GM23338 (cell line): ENCODE data around the gene WNK2. TPM values are rescaled to one million over a fixed set of nuclear protein-coding genes. Genes with fewer than 3 reads are reported as not detected.

ENCODE experiments used
- ATAC-seq: fragments of 200-7000 bp; cut with Tn5 transposase; 3 replicates; pipeline ENCODE4 v1.9.1; 2020
- DNase-seq: peaks from one replicate; pipeline ENCODE4 v3.0.0-alpha.2; 2015; ENCODE audit warnings: low spot score
- H2AFZ ChIP-seq: fragments of 200-600 bp; sonication (generic); 2 replicates; pipeline ENCODE4 v1.8.0; 2016; ENCODE audit warnings: antibody characterized with exemption, mild to moderate bottlenecking, moderate library complexity
- H3F3A ChIP-seq: fragments of 200-600 bp; sonication (generic); replicated peaks from 2 replicates; pipeline ENCODE4 v1.8.0; 2017; ENCODE audit warnings: antibody characterized with exemption, mixed run types, low read depth
- H3K27ac ChIP-seq: fragments of 200-600 bp; sonication (generic); 2 replicates; pipeline ENCODE4 v1.6.1; 2016; ENCODE audit warnings: low read depth
- H3K27me3 ChIP-seq: fragments of 200-600 bp; sonication (generic); 2 replicates; pipeline ENCODE4 v1.8.0; 2016; ENCODE audit warnings: mild to moderate bottlenecking, mixed run types, moderate library complexity; ENCODE audit not compliant: insufficient read depth
- H3K36me3 ChIP-seq: fragments of 200-600 bp; sonication (generic); 2 replicates; pipeline ENCODE4 v1.8.0; 2016; ENCODE audit warnings: mild to moderate bottlenecking; ENCODE audit not compliant: insufficient read depth
- H3K4me1 ChIP-seq: fragments of 200-600 bp; sonication (generic); 2 replicates; pipeline ENCODE4 v1.8.0; 2016; ENCODE audit warnings: mild to moderate bottlenecking, moderate library complexity; ENCODE audit not compliant: insufficient read depth
- H3K4me2 ChIP-seq: fragments of 200-600 bp; sonication (generic); 2 replicates; pipeline ENCODE4 v1.7.1; 2017; ENCODE audit warnings: mixed run types
- H3K4me3 ChIP-seq: fragments of 200-600 bp; sonication (generic); 2 replicates; pipeline ENCODE4 v1.6.1; 2016; ENCODE audit warnings: mixed run types
- H3K79me2 ChIP-seq: fragments of 200-600 bp; sonication (generic); replicated peaks from 2 replicates; pipeline ENCODE4 v1.8.0; 2017; ENCODE audit warnings: mild to moderate bottlenecking; ENCODE audit not compliant: insufficient read depth
- H3K9me2 ChIP-seq: fragments of 200-600 bp; sonication (generic); 2 replicates; pipeline ENCODE4 v1.8.0; 2017; ENCODE audit not compliant: insufficient read depth
- H4K20me1 ChIP-seq: fragments of 200-600 bp; sonication (generic); replicated peaks from 2 replicates; pipeline ENCODE4 v1.8.0; 2017; ENCODE audit warnings: mild to moderate bottlenecking; ENCODE audit not compliant: insufficient read depth
- H3K27ac Mint-ChIP-seq: 2 replicates; pipeline ENCODE4 v1.8.0; 2020; ENCODE audit warnings: inconsistent platforms, mild to moderate bottlenecking, moderate library complexity, mixed read lengths
- H3K27me3 Mint-ChIP-seq: 3 replicates; pipeline ENCODE4 v1.8.0; 2022; ENCODE audit warnings: low read depth, mild to moderate bottlenecking, moderate library complexity, mixed read lengths, inconsistent platforms; ENCODE audit not compliant: insufficient read depth, poor library complexity
- H3K36me3 Mint-ChIP-seq: 3 replicates; pipeline ENCODE4 v1.8.0; 2021; ENCODE audit warnings: low read depth, mild to moderate bottlenecking, inconsistent platforms, moderate library complexity, mixed read lengths
- H3K4me1 Mint-ChIP-seq: 3 replicates; pipeline ENCODE4 v1.8.0; 2020; ENCODE audit warnings: mild to moderate bottlenecking, inconsistent platforms, mixed read lengths
- H3K4me3 Mint-ChIP-seq: 3 replicates; pipeline ENCODE4 v1.8.0; 2021; ENCODE audit warnings: moderate library complexity, mild to moderate bottlenecking, inconsistent platforms, mixed read lengths
- H3K9me3 Mint-ChIP-seq: 3 replicates; pipeline ENCODE4 v1.8.0; 2020; ENCODE audit warnings: moderate library complexity, mild to moderate bottlenecking, inconsistent platforms, mixed read lengths
- CREB1 ChIP-seq: fragments of 250-450 bp; sonication (Bioruptor Pico); IDR thresholded peaks from 2 replicates; pipeline ENCODE4 v1.5.0; 2020; ENCODE audit warnings: low read depth, mild to moderate bottlenecking, moderate library complexity
- EZH2 ChIP-seq: fragments of 200-600 bp; sonication (generic); IDR thresholded peaks from one replicate; pipeline ENCODE4 v1.8.0; 2017; ENCODE audit warnings: antibody characterized with exemption, mild to moderate bottlenecking, low read depth; ENCODE audit not compliant: unreplicated experiment
- EZH2phosphoT487 ChIP-seq: fragments of 200-600 bp; sonication (generic); IDR thresholded peaks from one replicate; pipeline ENCODE4 v1.8.1; 2018; ENCODE audit warnings: antibody characterized with exemption; ENCODE audit not compliant: unreplicated experiment
- JUNB ChIP-seq: IDR thresholded peaks from one replicate; pipeline ENCODE4 v1.6.1; 2016; ENCODE audit warnings: antibody characterized with exemption; ENCODE audit not compliant: unreplicated experiment
- STAT1 ChIP-seq: IDR thresholded peaks from one replicate; pipeline ENCODE4 v1.6.1; 2016; ENCODE audit warnings: antibody characterized with exemption; ENCODE audit not compliant: unreplicated experiment
- ZNF114 ChIP-seq: fragments of 250-450 bp; sonication (Bioruptor Pico); IDR thresholded peaks from 2 replicates; pipeline ENCODE4 v1.5.0; 2020; ENCODE audit warnings: mild to moderate bottlenecking, moderate library complexity
- ZNF331 ChIP-seq: fragments of 250-450 bp; sonication (Bioruptor Pico); IDR thresholded peaks from 2 replicates; pipeline ENCODE4 v1.5.0; 2020; ENCODE audit warnings: low read depth, mild to moderate bottlenecking, moderate library complexity
- polyA plus RNA-seq: library from polyadenylated mRNA; unstranded; fragments of >200 nt; fragmentation: Nextera tagmentation; extraction: Ambion mirVana; gene quantifications from 2 replicates; pipeline ENCODE4 v1.2.1, GENCODE V29; 2016
- total RNA-seq: library from RNA; depleted of rRNA; stranded (reverse); fragments of >200 nt; shearing (Covaris generic); gene quantifications from 2 replicates; pipeline ENCODE4 v1.2.3, GENCODE V29; 2014
- TF ChIP-seq, protein P1 (sequence below): IDR thresholded peaks from one replicate; pipeline ENCODE4 v1.6.1; 2018; ENCODE audit warnings: antibody characterized with exemption; ENCODE audit not compliant: unreplicated experiment
- TF ChIP-seq, protein P2 (sequence below): fragments of 250-450 bp; sonication (Bioruptor Pico); IDR thresholded peaks from 2 replicates; pipeline ENCODE4 v1.5.0; 2020; ENCODE audit warnings: mild to moderate bottlenecking, moderate library complexity

The WNK2 gene
- total and polyA plus RNA-seq, 2 experiments from 2014 or later: 56.4 to 102 TPM

DNA sequence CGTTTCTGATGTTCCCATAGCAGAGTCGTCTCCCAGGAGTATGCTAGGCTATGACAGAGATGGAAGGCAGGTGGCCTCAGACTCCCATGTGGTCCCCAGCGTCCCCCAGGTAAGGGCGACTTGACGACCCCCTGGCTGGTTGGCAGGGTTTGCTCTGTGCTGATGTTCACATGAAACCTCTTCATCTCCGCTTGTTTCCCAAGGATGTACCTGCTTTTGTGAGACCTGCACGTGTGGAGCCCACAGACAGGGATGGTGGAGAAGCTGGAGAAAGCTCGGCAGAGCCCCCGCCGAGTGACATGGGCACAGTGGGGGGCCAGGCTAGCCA is 108.3 kb downstream of the WNK2 start:
- Mint-ChIP-seq H3K4me1 (peaks cover 6% of the 10 kb centered on the region; the same call in 1 of the 3 replicates), H3K9me3 (no peaks in the 10 kb centered on the region), H3K4me3 (no peak overlapping the region), H3K27me3 (peaks cover 7% of the 10 kb centered on the region), H3K36me3 (peaks cover 3% of the 10 kb centered on the region; the same call in 2 of the 3 replicates), H3K27ac (no peak overlapping the region)
- no peak for DNase-seq
- Histone ChIP-seq H3K4me3 (no peak overlapping the region), H2AFZ (no peak overlapping the region), H3K27me3 (no peaks in the 10 kb centered on the region), H3K79me2 (no peaks in the 10 kb centered on the region), H3F3A (no peaks in the 10 kb centered on the region), H3K4me2 (no peak overlapping the region), H3K4me1 (no peaks in the 10 kb centered on the region), H4K20me1 (peaks cover 4% of the 10 kb centered on the region; the same call in 1 of the 2 replicates), H3K36me3 (no peaks in the 10 kb centered on the region), H3K9me2 (no peaks in the 10 kb centered on the region), H3K27ac (no peak overlapping the region)
- ATAC-seq: no peak
- no peak for TF ChIP-seq EZH2
- no peak for TF ChIP-seq JUNB
- TF ChIP-seq ZNF331 (CRISPR knock-in tag): no peak
- TF ChIP-seq, protein P1, sequence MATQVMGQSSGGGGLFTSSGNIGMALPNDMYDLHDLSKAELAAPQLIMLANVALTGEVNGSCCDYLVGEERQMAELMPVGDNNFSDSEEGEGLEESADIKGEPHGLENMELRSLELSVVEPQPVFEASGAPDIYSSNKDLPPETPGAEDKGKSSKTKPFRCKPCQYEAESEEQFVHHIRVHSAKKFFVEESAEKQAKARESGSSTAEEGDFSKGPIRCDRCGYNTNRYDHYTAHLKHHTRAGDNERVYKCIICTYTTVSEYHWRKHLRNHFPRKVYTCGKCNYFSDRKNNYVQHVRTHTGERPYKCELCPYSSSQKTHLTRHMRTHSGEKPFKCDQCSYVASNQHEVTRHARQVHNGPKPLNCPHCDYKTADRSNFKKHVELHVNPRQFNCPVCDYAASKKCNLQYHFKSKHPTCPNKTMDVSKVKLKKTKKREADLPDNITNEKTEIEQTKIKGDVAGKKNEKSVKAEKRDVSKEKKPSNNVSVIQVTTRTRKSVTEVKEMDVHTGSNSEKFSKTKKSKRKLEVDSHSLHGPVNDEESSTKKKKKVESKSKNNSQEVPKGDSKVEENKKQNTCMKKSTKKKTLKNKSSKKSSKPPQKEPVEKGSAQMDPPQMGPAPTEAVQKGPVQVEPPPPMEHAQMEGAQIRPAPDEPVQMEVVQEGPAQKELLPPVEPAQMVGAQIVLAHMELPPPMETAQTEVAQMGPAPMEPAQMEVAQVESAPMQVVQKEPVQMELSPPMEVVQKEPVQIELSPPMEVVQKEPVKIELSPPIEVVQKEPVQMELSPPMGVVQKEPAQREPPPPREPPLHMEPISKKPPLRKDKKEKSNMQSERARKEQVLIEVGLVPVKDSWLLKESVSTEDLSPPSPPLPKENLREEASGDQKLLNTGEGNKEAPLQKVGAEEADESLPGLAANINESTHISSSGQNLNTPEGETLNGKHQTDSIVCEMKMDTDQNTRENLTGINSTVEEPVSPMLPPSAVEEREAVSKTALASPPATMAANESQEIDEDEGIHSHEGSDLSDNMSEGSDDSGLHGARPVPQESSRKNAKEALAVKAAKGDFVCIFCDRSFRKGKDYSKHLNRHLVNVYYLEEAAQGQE: no peak
- no peak for TF ChIP-seq STAT1

DNA sequence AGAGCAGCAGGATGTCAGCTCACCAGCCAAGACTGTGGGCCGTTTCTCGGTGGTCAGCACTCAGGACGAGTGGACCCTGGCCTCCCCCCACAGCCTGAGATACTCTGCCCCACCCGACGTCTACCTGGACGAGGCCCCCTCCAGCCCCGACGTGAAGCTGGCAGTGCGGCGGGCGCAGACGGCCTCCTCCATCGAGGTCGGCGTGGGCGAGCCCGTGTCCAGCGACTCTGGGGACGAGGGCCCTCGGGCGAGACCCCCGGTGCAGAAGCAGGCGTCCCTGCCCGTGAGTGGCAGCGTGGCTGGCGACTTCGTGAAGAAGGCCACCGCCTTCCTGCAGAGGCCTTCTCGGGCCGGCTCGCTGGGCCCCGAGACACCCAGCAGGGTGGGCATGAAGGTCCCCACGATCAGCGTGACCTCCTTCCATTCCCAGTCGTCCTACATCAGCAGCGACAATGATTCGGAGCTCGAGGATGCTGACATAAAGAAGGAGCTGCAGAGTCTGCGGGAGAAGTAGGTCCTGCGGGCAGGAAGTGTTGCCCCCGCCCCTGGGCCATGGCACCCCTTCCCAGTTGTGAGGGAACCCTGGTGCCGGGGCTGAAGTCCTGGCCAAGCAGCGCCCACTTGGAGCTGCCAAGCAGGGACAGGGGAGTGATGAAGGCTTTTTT is 108.9 kb downstream of the WNK2 start:
- no peaks in the 10 kb centered on the region for H3K9me2 ChIP-seq
- no peak overlapping the region for H3K27ac ChIP-seq
- no peaks in the 10 kb centered on the region for H3K27me3 ChIP-seq
- Mint-ChIP-seq H3K4me1 (peaks cover 10% of the 10 kb centered on the region; the same call in 1 of the 3 replicates), H3K9me3 (no peaks in the 10 kb centered on the region), H3K27ac (no peak overlapping the region), H3K36me3 (peaks cover 3% of the 10 kb centered on the region; the same call in 2 of the 3 replicates), H3K27me3 (peaks cover 7% of the 10 kb centered on the region), H3K4me3 (no peak overlapping the region)
- no peak overlapping the region for H2AFZ ChIP-seq
- no peaks in the 10 kb centered on the region for H3F3A ChIP-seq
- H3K4me1 ChIP-seq: no peaks in the 10 kb centered on the region
- no peak overlapping the region for H3K4me3 ChIP-seq
- no peaks in the 10 kb centered on the region for H3K79me2 ChIP-seq
- TF ChIP-seq CREB1 (no peak), EZH2phosphoT487 (no peak), ZNF114 (CRISPR knock-in tag) (no peak)
- TF ChIP-seq, protein P2, sequence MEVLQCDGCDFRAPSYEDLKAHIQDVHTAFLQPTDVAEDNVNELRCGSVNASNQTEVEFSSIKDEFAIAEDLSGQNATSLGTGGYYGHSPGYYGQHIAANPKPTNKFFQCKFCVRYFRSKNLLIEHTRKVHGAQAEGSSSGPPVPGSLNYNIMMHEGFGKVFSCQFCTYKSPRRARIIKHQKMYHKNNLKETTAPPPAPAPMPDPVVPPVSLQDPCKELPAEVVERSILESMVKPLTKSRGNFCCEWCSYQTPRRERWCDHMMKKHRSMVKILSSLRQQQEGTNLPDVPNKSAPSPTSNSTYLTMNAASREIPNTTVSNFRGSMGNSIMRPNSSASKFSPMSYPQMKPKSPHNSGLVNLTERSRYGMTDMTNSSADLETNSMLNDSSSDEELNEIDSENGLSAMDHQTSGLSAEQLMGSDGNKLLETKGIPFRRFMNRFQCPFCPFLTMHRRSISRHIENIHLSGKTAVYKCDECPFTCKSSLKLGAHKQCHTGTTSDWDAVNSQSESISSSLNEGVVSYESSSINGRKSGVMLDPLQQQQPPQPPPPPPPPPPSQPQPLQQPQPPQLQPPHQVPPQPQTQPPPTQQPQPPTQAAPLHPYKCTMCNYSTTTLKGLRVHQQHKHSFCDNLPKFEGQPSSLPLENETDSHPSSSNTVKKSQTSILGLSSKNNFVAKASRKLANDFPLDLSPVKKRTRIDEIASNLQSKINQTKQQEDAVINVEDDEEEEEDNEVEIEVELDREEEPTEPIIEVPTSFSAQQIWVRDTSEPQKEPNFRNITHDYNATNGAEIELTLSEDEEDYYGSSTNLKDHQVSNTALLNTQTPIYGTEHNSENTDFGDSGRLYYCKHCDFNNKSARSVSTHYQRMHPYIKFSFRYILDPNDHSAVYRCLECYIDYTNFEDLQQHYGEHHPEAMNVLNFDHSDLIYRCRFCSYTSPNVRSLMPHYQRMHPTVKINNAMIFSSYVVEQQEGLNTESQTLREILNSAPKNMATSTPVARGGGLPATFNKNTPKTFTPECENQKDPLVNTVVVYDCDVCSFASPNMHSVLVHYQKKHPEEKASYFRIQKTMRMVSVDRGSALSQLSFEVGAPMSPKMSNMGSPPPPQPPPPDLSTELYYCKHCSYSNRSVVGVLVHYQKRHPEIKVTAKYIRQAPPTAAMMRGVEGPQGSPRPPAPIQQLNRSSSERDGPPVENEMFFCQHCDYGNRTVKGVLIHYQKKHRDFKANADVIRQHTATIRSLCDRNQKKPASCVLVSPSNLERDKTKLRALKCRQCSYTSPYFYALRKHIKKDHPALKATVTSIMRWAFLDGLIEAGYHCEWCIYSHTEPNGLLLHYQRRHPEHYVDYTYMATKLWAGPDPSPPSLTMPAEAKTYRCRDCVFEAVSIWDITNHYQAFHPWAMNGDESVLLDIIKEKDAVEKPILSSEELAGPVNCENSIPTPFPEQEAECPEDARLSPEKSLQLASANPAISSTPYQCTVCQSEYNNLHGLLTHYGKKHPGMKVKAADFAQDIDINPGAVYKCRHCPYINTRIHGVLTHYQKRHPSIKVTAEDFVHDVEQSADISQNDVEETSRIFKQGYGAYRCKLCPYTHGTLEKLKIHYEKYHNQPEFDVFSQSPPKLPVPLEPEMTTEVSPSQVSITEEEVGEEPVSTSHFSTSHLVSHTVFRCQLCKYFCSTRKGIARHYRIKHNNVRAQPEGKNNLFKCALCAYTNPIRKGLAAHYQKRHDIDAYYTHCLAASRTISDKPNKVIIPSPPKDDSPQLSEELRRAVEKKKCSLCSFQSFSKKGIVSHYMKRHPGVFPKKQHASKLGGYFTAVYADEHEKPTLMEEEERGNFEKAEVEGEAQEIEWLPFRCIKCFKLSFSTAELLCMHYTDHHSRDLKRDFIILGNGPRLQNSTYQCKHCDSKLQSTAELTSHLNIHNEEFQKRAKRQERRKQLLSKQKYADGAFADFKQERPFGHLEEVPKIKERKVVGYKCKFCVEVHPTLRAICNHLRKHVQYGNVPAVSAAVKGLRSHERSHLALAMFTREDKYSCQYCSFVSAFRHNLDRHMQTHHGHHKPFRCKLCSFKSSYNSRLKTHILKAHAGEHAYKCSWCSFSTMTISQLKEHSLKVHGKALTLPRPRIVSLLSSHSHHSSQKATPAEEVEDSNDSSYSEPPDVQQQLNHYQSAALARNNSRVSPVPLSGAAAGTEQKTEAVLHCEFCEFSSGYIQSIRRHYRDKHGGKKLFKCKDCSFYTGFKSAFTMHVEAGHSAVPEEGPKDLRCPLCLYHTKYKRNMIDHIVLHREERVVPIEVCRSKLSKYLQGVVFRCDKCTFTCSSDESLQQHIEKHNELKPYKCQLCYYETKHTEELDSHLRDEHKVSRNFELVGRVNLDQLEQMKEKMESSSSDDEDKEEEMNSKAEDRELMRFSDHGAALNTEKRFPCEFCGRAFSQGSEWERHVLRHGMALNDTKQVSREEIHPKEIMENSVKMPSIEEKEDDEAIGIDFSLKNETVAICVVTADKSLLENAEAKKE (CRISPR knock-in tag): no peak
- no peaks in the 10 kb centered on the region for H3K36me3 ChIP-seq
- no peak for DNase-seq
- ATAC-seq: no peak
- H4K20me1 ChIP-seq: peaks cover 4% of the 10 kb centered on the region; the same call in 1 of the 2 replicates
- no peak overlapping the region for H3K4me2 ChIP-seq
